Neuronal stem cell (in vitro differentiated cells): ENCODE data around the gene EFCAB3. TPM values are rescaled to one million over a fixed set of nuclear protein-coding genes. Genes with fewer than 3 reads are reported as not detected.

ENCODE experiments used
- DNase-seq: peaks from one replicate; pipeline ENCODE4 v3.0.0-alpha.2; 2013; ENCODE audit warnings: low spot score
- H2AFZ ChIP-seq: one replicate; pipeline ENCODE4 v1.6.1; 2013; ENCODE audit warnings: mild to moderate bottlenecking, low read length, inconsistent platforms
- H2AK5ac ChIP-seq: 2 replicates; pipeline ENCODE4 v1.6.1; 2013; ENCODE audit warnings: low read depth, mild to moderate bottlenecking, inconsistent platforms, low read length, moderate library complexity, mixed read lengths
- H2BK120ac ChIP-seq: 2 replicates; pipeline ENCODE4 v1.6.1; 2013; ENCODE audit warnings: low read depth, mild to moderate bottlenecking, inconsistent platforms, low read length, moderate library complexity, mixed read lengths
- H2BK12ac ChIP-seq: one replicate; pipeline ENCODE4 v1.6.1; 2013; ENCODE audit warnings: low read length, inconsistent platforms
- H2BK15ac ChIP-seq: 2 replicates; pipeline ENCODE4 v1.6.1; 2013; ENCODE audit warnings: mild to moderate bottlenecking, low read length, inconsistent platforms, mixed read lengths
- H2BK5ac ChIP-seq: one replicate; pipeline ENCODE4 v1.6.1; 2013; ENCODE audit warnings: inconsistent platforms, mild to moderate bottlenecking, low read length, moderate library complexity
- H3K14ac ChIP-seq: one replicate; pipeline ENCODE4 v1.6.1; 2013; ENCODE audit warnings: low read length, inconsistent platforms
- H3K18ac ChIP-seq: 2 replicates; pipeline ENCODE4 v1.6.1; 2013; ENCODE audit warnings: low read length, inconsistent platforms
- H3K23ac ChIP-seq: 2 replicates; pipeline ENCODE4 v1.6.1; 2013; ENCODE audit warnings: low read depth, mild to moderate bottlenecking, mixed read lengths, low read length, inconsistent platforms; ENCODE audit not compliant: poor library complexity
- H3K27ac ChIP-seq: replicated peaks from 3 replicates; pipeline ENCODE4 v1.5.1; 2013; ENCODE audit warnings: low read length, inconsistent platforms
- H3K27me3 ChIP-seq, 3 experiments: 2 replicates each; pipeline ENCODE4 v1.6.1; 2013; ENCODE audit warnings: low read length in 3 of 3, mild to moderate bottlenecking in 2 of 3, inconsistent platforms in 1 of 3, low read depth in 1 of 3, mixed read lengths in 1 of 3, moderate library complexity in 1 of 3; ENCODE audit not compliant: control insufficient read depth in 3 of 3, insufficient read depth in 3 of 3
- H3K36me3 ChIP-seq, 2 donors: replicated peaks in 1 of 2; 2 replicates each; pipeline ENCODE4 v1.6.1; 2013; ENCODE audit warnings: low read length in 2 of 2; ENCODE audit not compliant: control insufficient read depth in 2 of 2, insufficient read depth in 2 of 2
- H3K4ac ChIP-seq: 2 replicates; pipeline ENCODE4 v1.6.1; 2013; ENCODE audit warnings: inconsistent platforms, mild to moderate bottlenecking, low read length, moderate library complexity
- H3K4me1 ChIP-seq, 2 donors: 1 replicate in 1 of 2; 2 replicates in 1 of 2; pipeline ENCODE4 v1.6.1; 2013; ENCODE audit warnings: low read length in 2 of 2, low read depth in 1 of 2; ENCODE audit not compliant: control insufficient read depth in 2 of 2, insufficient read depth in 1 of 2
- H3K4me2 ChIP-seq: one replicate; pipeline ENCODE4 v1.6.1; 2013; ENCODE audit warnings: mild to moderate bottlenecking, low read length, inconsistent platforms; ENCODE audit not compliant: insufficient read depth, poor library complexity, severe bottlenecking
- H3K4me3 ChIP-seq, 2 donors: 2 replicates each; pipeline ENCODE4 v1.5.1; 2013; ENCODE audit warnings: low read length in 2 of 2, mild to moderate bottlenecking in 2 of 2, inconsistent platforms in 1 of 2, moderate library complexity in 1 of 2
- H3K79me1 ChIP-seq: one replicate; pipeline ENCODE4 v1.6.1; 2013; ENCODE audit warnings: low read depth, mild to moderate bottlenecking, inconsistent platforms, low read length, moderate library complexity
- H3K9ac ChIP-seq: one replicate; pipeline ENCODE4 v1.6.1; 2013; ENCODE audit warnings: mild to moderate bottlenecking, low read depth, low read length, inconsistent platforms; ENCODE audit not compliant: poor library complexity
- H3K9me3 ChIP-seq, 2 donors: replicated peaks in 1 of 2; 2 replicates each; pipeline versions ENCODE3 to v1.6.1; 2013; ENCODE audit warnings: low read length in 2 of 2, mild to moderate bottlenecking in 2 of 2, inconsistent platforms in 1 of 2, low read depth in 1 of 2, mixed read lengths in 1 of 2, moderate library complexity in 1 of 2; ENCODE audit not compliant: control insufficient read depth in 2 of 2, insufficient read depth in 1 of 2
- H4K8ac ChIP-seq: one replicate; pipeline ENCODE4 v1.6.1; 2013; ENCODE audit warnings: low read depth, mild to moderate bottlenecking, inconsistent platforms, low read length, moderate library complexity
- H4K91ac ChIP-seq: one replicate; pipeline ENCODE4 v1.6.1; 2013; ENCODE audit warnings: low read length, low read depth, mild to moderate bottlenecking, inconsistent platforms; ENCODE audit not compliant: poor library complexity
- WGBS, 2 donors: extraction: QIAGEN DNeasy Blood & Tissue Kit; methylation state at CpG; one replicate each; pipeline ENCODE4 v1.1.7; 2013; ENCODE audit warnings: missing lambda C conversion rate in 2 of 2, mixed read lengths in 1 of 2; ENCODE audit not compliant: insufficient read length in 2 of 2, insufficient replicate concordance in 1 of 2; ENCODE audit errors: extremely low coverage in 2 of 2; 5-methylcytosine and 5-hydroxymethylcytosine counted together
- polyA plus RNA-seq, 2 experiments: library from polyadenylated mRNA; stranded (reverse); fragments of 200-250 nt; gene quantifications; one replicate each; pipeline ENCODE4 v1.2.3, GENCODE V29; 2013

The EFCAB3 gene
- polyA plus RNA-seq (2013, experiment 1 of 2), result not detected
- not detected for polyA plus RNA-seq (2013, experiment 2 of 2)

GRCh38 chr17:62380253-62380652 lies at the start of gene EFCAB3:
Gene EFCAB3 (plus strand): TSS chr17:62380553. CDS start chr17:62382980, 2,427 bp downstream.
- H3K23ac ChIP-seq, result no peak within 1 kb of the TSS
- no peak within 1 kb of the TSS for H4K91ac ChIP-seq

GRCh38 chr17:62336527-62336926 lies 43.8 kb upstream of the EFCAB3 start:
- Histone ChIP-seq H3K36me3 (no peaks in the 10 kb centered on the region), H2BK15ac (no peak overlapping the region), H2AK5ac (no peak overlapping the region), H3K14ac (no peak overlapping the region), H3K18ac (no peak overlapping the region), H2BK120ac (no peak overlapping the region), H3K9me3 (peaks cover 0 to 2% of the 10 kb centered on the region in 2 donors), H4K8ac (no peak overlapping the region), H3K4ac (no peak overlapping the region), H3K9ac (no peak overlapping the region), H2AFZ (no peak overlapping the region), H3K79me1 (no peaks in the 10 kb centered on the region), H4K91ac (no peak overlapping the region), H3K4me1 (no peaks in the 10 kb centered on the region), H2BK5ac (no peak overlapping the region), H3K27me3 (no peaks in the 10 kb centered on the region), H3K4me3 (no peak overlapping the region), H3K4me2 (no peak overlapping the region), H3K23ac (no peak overlapping the region), H3K27ac (no peak overlapping the region), H2BK12ac (no peak overlapping the region)
- DNase-seq, result no peak

More at GRCh38 chr17:62380253-62380652, at the start of gene EFCAB3:
- Histone ChIP-seq H2BK12ac (no peak within 1 kb of the TSS), H3K27me3 (peaks cover 0 to 15% (median 0%) of the 10 kb centered on the region in 3 experiments), H3K4ac (no peak within 1 kb of the TSS), H3K4me3 (no peak within 1 kb of the TSS), H2BK15ac (no peak within 1 kb of the TSS), H3K9ac (no peak within 1 kb of the TSS), H2AK5ac (no peak within 1 kb of the TSS), H2BK120ac (no peak within 1 kb of the TSS), H3K79me1 (no peaks in the 10 kb centered on the region), H3K14ac (no peak within 1 kb of the TSS), H3K18ac (no peak within 1 kb of the TSS), H3K27ac (no peak within 1 kb of the TSS), H4K8ac (no peak within 1 kb of the TSS), H3K36me3 (no peaks in the 10 kb centered on the region), H2BK5ac (no peak within 1 kb of the TSS), H3K4me2 (no peak within 1 kb of the TSS), H3K9me3 (no peaks in the 10 kb centered on the region), H2AFZ (no peak within 1 kb of the TSS), H3K4me1 (no peaks in the 10 kb centered on the region)
- no peak for DNase-seq
- no CpG with 5 or more reads among the region's 3 CpGs for WGBS, 2 donors

- no peaks in the 10 kb centered on the region for H3K9me3 ChIP-seq
- no peak overlapping the region for H2BK12ac ChIP-seq
- no peak overlapping the region for H3K9ac ChIP-seq
- H2BK5ac ChIP-seq, result no peak overlapping the region
- no peak overlapping the region for H3K23ac ChIP-seq
- no peaks in the 10 kb centered on the region for H3K27me3 ChIP-seq
- H2AK5ac ChIP-seq, result no peak overlapping the region
- H3K4me2 ChIP-seq, result no peak overlapping the region
- H2BK120ac ChIP-seq, result no peak overlapping the region
- H2AFZ ChIP-seq, result no peak overlapping the region
- no peak overlapping the region for H3K18ac ChIP-seq
- H3K4me1 ChIP-seq, result no peaks in the 10 kb centered on the region
- no peak overlapping the region for H3K4ac ChIP-seq
- no peaks in the 10 kb centered on the region for H3K36me3 ChIP-seq
- no peaks in the 10 kb centered on the region for H3K79me1 ChIP-seq
- H3K27ac ChIP-seq, result no peak overlapping the region
- DNase-seq, result no peak
- H4K91ac ChIP-seq, result no peak overlapping the region
- H3K4me3 ChIP-seq, result no peak overlapping the region
- H4K8ac ChIP-seq, result no peak overlapping the region
- no CpG with 5 or more reads among the region's 3 CpGs for WGBS, 2 donors
- H2BK15ac ChIP-seq, result no peak overlapping the region
- no peak overlapping the region for H3K14ac ChIP-seq
Measured at GRCh38 chr17:62343764-62344270, 36.5 kb upstream of the EFCAB3 start.

GRCh38 chr17:62351176-62351575 lies 29.2 kb upstream of the EFCAB3 start:
- no peak overlapping the region for H2AFZ ChIP-seq
- H2BK12ac ChIP-seq, result no peak overlapping the region
- H2BK5ac ChIP-seq, result no peak overlapping the region
- no peak overlapping the region for H3K18ac ChIP-seq
- H3K4me1 ChIP-seq, result no peaks in the 10 kb centered on the region
- no peak overlapping the region for H4K8ac ChIP-seq
- H2BK120ac ChIP-seq, result no peak overlapping the region
- H3K9me3 ChIP-seq, result no peaks in the 10 kb centered on the region
- no peak overlapping the region for H2AK5ac ChIP-seq
- no peaks in the 10 kb centered on the region for H3K79me1 ChIP-seq
- H2BK15ac ChIP-seq, result no peak overlapping the region
- no peak overlapping the region for H3K23ac ChIP-seq
- no peak overlapping the region for H3K14ac ChIP-seq
- H4K91ac ChIP-seq, result no peak overlapping the region
- no peaks in the 10 kb centered on the region for H3K27me3 ChIP-seq
- H3K36me3 ChIP-seq, result no peaks in the 10 kb centered on the region
- no CpG with 5 or more reads among the region's 5 CpGs for WGBS, 2 donors
- no peak overlapping the region for H3K27ac ChIP-seq
- H3K4me3 ChIP-seq, result no peak overlapping the region
- H3K4me2 ChIP-seq, result no peak overlapping the region
- no peak for DNase-seq
- H3K9ac ChIP-seq, result no peak overlapping the region
- no peak overlapping the region for H3K4ac ChIP-seq
